ENCODE results near the gene H6PD. TPM values are rescaled to one million over a fixed set of nuclear protein-coding genes. Genes with fewer than 3 reads are reported as not detected.

H6PD gene
- total RNA-seq, 1 donor from 2014 or later, result 36.2 TPM

GRCh38 chr1:9202240-9202870 is 32.2 kb upstream of the H6PD start:
- Mint-ChIP-seq H3K4me3 (ENCODE audit: low read depth) (no peak overlapping the region), H3K4me1 (ENCODE audit: low read depth) (peaks cover 9% of the 10 kb centered on the region), H3K27me3 (peaks cover 86% of the 10 kb centered on the region), H3K27ac (no peak overlapping the region), H3K9me3 (ENCODE audit: low read depth) (no peaks in the 10 kb centered on the region), H3K36me3 (ENCODE audit: insufficient read depth) (no peaks in the 10 kb centered on the region)
- TF ChIP-seq CTCF (IDR thresholded peaks at IDR 0.05; ENCODE audit: unreplicated experiment), result no peak
- no peak for DNase-seq (ENCODE audit: low spot score, unreplicated experiment)

DNA sequence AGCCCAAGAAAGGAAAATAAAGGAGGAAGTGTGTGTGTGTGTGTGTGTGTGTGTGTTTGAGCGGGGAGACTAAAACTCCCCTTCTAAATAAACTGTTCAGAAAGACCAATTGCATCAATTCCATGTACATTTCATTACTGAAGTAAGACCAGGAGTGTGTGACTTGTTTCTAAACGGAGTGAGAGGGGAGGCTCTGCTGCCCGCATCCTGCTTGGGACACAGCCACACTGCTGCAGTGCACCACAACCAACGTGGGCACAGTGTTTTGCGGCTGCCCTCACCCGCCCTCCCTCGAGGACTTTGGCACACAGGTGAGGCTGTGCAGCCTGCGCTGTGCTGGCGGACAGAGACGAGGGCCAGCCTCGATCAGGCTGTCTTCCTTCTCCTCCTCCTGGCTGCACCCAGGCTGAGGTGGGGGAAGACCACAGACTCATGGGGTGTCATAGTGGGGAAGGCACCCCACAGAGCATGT is 31.0 kb upstream of the H6PD start:
- no peaks in the 10 kb centered on the region for H3K36me3 Mint-ChIP-seq (ENCODE audit: insufficient read depth)
- H3K27me3 Mint-ChIP-seq, result peaks cover 82% of the 10 kb centered on the region
- H3K4me3 Mint-ChIP-seq (ENCODE audit: low read depth), result no peak overlapping the region
- no peak for DNase-seq (ENCODE audit: low spot score, unreplicated experiment)
- no peak for TF ChIP-seq CTCF (IDR thresholded peaks at IDR 0.05; ENCODE audit: unreplicated experiment)
- peaks cover 8% of the 10 kb centered on the region for H3K4me1 Mint-ChIP-seq (ENCODE audit: low read depth)
- H3K27ac Mint-ChIP-seq, result no peak overlapping the region
- no peaks in the 10 kb centered on the region for H3K9me3 Mint-ChIP-seq (ENCODE audit: low read depth)

GRCh38 chr1:9204156-9204720 is 30.3 kb upstream of the H6PD start:
- TF ChIP-seq CTCF (IDR thresholded peaks at IDR 0.05; ENCODE audit: unreplicated experiment), result no peak
- no peaks in the 10 kb centered on the region for H3K9me3 Mint-ChIP-seq (ENCODE audit: low read depth)
- H3K36me3 Mint-ChIP-seq (ENCODE audit: insufficient read depth), result no peaks in the 10 kb centered on the region
- no peak for DNase-seq (ENCODE audit: low spot score, unreplicated experiment)
- peaks cover 8% of the 10 kb centered on the region for H3K4me1 Mint-ChIP-seq (ENCODE audit: low read depth)
- H3K4me3 Mint-ChIP-seq (ENCODE audit: low read depth), result no peak overlapping the region
- H3K27me3 Mint-ChIP-seq, result peaks cover 77% of the 10 kb centered on the region
- no peak overlapping the region for H3K27ac Mint-ChIP-seq

GRCh38 chr1:9207086-9207485 is 27.5 kb upstream of the H6PD start:
- no peak overlapping the region for H3K4me3 Mint-ChIP-seq (ENCODE audit: low read depth)
- H3K27me3 Mint-ChIP-seq, result peaks cover 52% of the 10 kb centered on the region
- no peak for DNase-seq (ENCODE audit: low spot score, unreplicated experiment)
- H3K36me3 Mint-ChIP-seq (ENCODE audit: insufficient read depth), result no peaks in the 10 kb centered on the region
- no peaks in the 10 kb centered on the region for H3K9me3 Mint-ChIP-seq (ENCODE audit: low read depth)
- no peak for TF ChIP-seq CTCF (IDR thresholded peaks at IDR 0.05; ENCODE audit: unreplicated experiment)
- H3K27ac Mint-ChIP-seq, result no peak overlapping the region
- peaks cover under 1% of the 10 kb centered on the region for H3K4me1 Mint-ChIP-seq (ENCODE audit: low read depth)

- no peak overlapping the region for H3K27ac Mint-ChIP-seq
- no peaks in the 10 kb centered on the region for H3K4me1 Mint-ChIP-seq (ENCODE audit: low read depth)
- peaks cover 46% of the 10 kb centered on the region for H3K27me3 Mint-ChIP-seq
- no peak overlapping the region for H3K4me3 Mint-ChIP-seq (ENCODE audit: low read depth)
- no peaks in the 10 kb centered on the region for H3K9me3 Mint-ChIP-seq (ENCODE audit: low read depth)
- TF ChIP-seq CTCF (IDR thresholded peaks at IDR 0.05; ENCODE audit: unreplicated experiment), result no peak
- no peak for DNase-seq (ENCODE audit: low spot score, unreplicated experiment)
- no peaks in the 10 kb centered on the region for H3K36me3 Mint-ChIP-seq (ENCODE audit: insufficient read depth)
Measured at GRCh38 chr1:9207715-9208114, 26.9 kb upstream of the H6PD start.
